HepG2 (cell line): Measurements from ENCODE around the gene AHNAK. TPM values are rescaled to one million over a fixed set of nuclear protein-coding genes. Genes with fewer than 3 reads are reported as not detected.
A peak's percentile ranks its signal among the peaks of the same experiment; 100 is the strongest.

Experiments
- ADNP ChIP-seq: sonication (generic); formaldehyde crosslinking; IDR thresholded peaks from 2 replicates; pipeline ENCODE4 v1.4.0; 2020; ENCODE audit warnings: missing genetic modification reagents
- ATF1 ChIP-seq: IDR thresholded peaks from 2 replicates; pipeline ENCODE4 v1.6.1; 2016; ENCODE audit warnings: mild to moderate bottlenecking, control low read depth
- BORCS8-MEF2B ChIP-seq: sonication (generic); formaldehyde crosslinking; IDR thresholded peaks from 2 replicates; pipeline ENCODE4 v1.8.0; 2022; ENCODE audit warnings: mild to moderate bottlenecking, missing genetic modification reagents
- DZIP1 ChIP-seq: sonication (generic); formaldehyde crosslinking; IDR thresholded peaks from 2 replicates; pipeline ENCODE4 v1.5.0; 2020; ENCODE audit warnings: mild to moderate bottlenecking, missing genetic modification reagents
- FOSL2 ChIP-seq: sonication (generic); formaldehyde crosslinking; IDR thresholded peaks from 2 replicates; pipeline ENCODE4 v1.4.0; 2020; ENCODE audit warnings: missing genetic modification reagents
- IKZF4 ChIP-seq: sonication (generic); formaldehyde crosslinking; IDR thresholded peaks from 2 replicates; pipeline ENCODE4 v1.5.1; 2020; ENCODE audit warnings: borderline replicate concordance, mild to moderate bottlenecking, low read depth, missing genetic modification reagents; ENCODE audit errors: not compliant biosample characterization
- KDM2A ChIP-seq: sonication (generic); formaldehyde crosslinking; IDR thresholded peaks from 2 replicates; pipeline ENCODE4 v1.4.0; 2020; ENCODE audit warnings: low read depth, missing genetic modification reagents, borderline replicate concordance
- NR2F2 ChIP-seq: IDR thresholded peaks from 2 replicates; pipeline ENCODE4 v1.6.1; 2012; ENCODE audit warnings: low read depth, inconsistent platforms, borderline replicate concordance
- SAP130 ChIP-seq: IDR thresholded peaks from 2 replicates; pipeline ENCODE4 v1.6.1; 2016; ENCODE audit warnings: low read depth
- SNRNP70 ChIP-seq: fragments of 200-400 bp; formaldehyde crosslinking; IDR thresholded peaks from 2 replicates; pipeline ENCODE4 v1.6.1; 2017; ENCODE audit warnings: mild to moderate bottlenecking, low read depth, low read length, moderate library complexity
- SYNCRIP ChIP-seq: fragments of 200-400 bp; formaldehyde crosslinking; IDR thresholded peaks from 2 replicates; pipeline ENCODE4 v1.6.1; 2018; ENCODE audit warnings: mild to moderate bottlenecking, low read depth, low read length; ENCODE audit not compliant: insufficient read depth
- TFE3 ChIP-seq: IDR thresholded peaks from 2 replicates; pipeline ENCODE4 v1.6.1; 2016
- ZC3H4 ChIP-seq: sonication (generic); formaldehyde crosslinking; IDR thresholded peaks from 2 replicates; pipeline ENCODE4 v1.4.0; 2020; ENCODE audit warnings: missing genetic modification reagents, borderline replicate concordance
- ZFAT ChIP-seq: sonication (generic); formaldehyde crosslinking; conservative IDR thresholded peaks from 2 replicates; pipeline ENCODE4 v1.8.1; 2023; ENCODE audit warnings: missing genetic modification reagents, inconsistent platforms
- ZFP90 ChIP-seq: sonication (generic); formaldehyde crosslinking; IDR thresholded peaks from 2 replicates; pipeline ENCODE4 v1.8.0; 2022; ENCODE audit warnings: missing genetic modification reagents, mild to moderate bottlenecking, inconsistent platforms, borderline replicate concordance
- ZFY ChIP-seq: sonication (generic); formaldehyde crosslinking; IDR thresholded peaks from 2 replicates; pipeline ENCODE4 v1.4.0; 2020; ENCODE audit warnings: missing genetic modification reagents
- ZKSCAN8 ChIP-seq: IDR thresholded peaks from 2 replicates; pipeline ENCODE4 v1.6.1; 2016; ENCODE audit warnings: borderline replicate concordance, missing genetic modification reagents, missing compliant biosample characterization
- ZNF264 ChIP-seq: sonication (generic); formaldehyde crosslinking; IDR thresholded peaks from 2 replicates; pipeline ENCODE4 v1.4.0; 2020; ENCODE audit warnings: missing genetic modification reagents
- ZNF484 ChIP-seq: sonication (generic); formaldehyde crosslinking; IDR thresholded peaks from 2 replicates; pipeline ENCODE4 v1.5.1; 2020; ENCODE audit warnings: mild to moderate bottlenecking, low read depth, missing genetic modification reagents, borderline replicate concordance
- ZNF678 ChIP-seq: sonication (generic); formaldehyde crosslinking; IDR thresholded peaks from 2 replicates; pipeline ENCODE4 v1.4.0; 2020; ENCODE audit warnings: mild to moderate bottlenecking, missing genetic modification reagents
- ZNF710 ChIP-seq: sonication (generic); formaldehyde crosslinking; IDR thresholded peaks from 2 replicates; pipeline ENCODE4 v1.5.0; 2020; ENCODE audit warnings: mild to moderate bottlenecking, missing genetic modification reagents, borderline replicate concordance
- ZNF772 ChIP-seq: sonication (generic); formaldehyde crosslinking; IDR thresholded peaks from 2 replicates; pipeline ENCODE4 v1.5.0; 2020; ENCODE audit warnings: mild to moderate bottlenecking, missing genetic modification reagents
- ZNF839 ChIP-seq: sonication (generic); formaldehyde crosslinking; IDR thresholded peaks from 2 replicates; pipeline ENCODE4 v1.4.0; 2020; ENCODE audit warnings: missing genetic modification reagents, mild to moderate bottlenecking, borderline replicate concordance
- polyA plus RNA-seq, 8 experiments: library from polyadenylated mRNA; depleted of rRNA in 3 of 8; stranded (reverse) in 7 of 8; unstranded in 1 of 8; fragments of >200 nt; fragmentation: Illumina TruSeq in 4 of 8; extraction: Trizol in 4 of 8; gene quantifications; 2 replicates each; pipeline versions ENCODE4 v1.2.1 to v1.2.3, GENCODE V29; 2011 to 2016; ENCODE audit warnings: low read depth in 4 of 8, missing spikeins in 1 of 8, mixed read lengths in 1 of 8; ENCODE audit not compliant: insufficient read depth in 1 of 8
- total RNA-seq, 5 experiments: library from RNA; depleted of rRNA; stranded (reverse); fragments of >200 nt; fragmentation: Illumina TruSeq; extraction: Trizol; gene quantifications; 2 replicates each; pipeline ENCODE4 v1.2.3, GENCODE V29; 2016; ENCODE audit warnings: low read depth in 1 of 5
- TF ChIP-seq, protein P1 (sequence below): sonication (generic); formaldehyde crosslinking; IDR thresholded peaks from 2 replicates; pipeline ENCODE4 v1.5.0; 2020; ENCODE audit warnings: missing genetic modification reagents

AHNAK gene
- total and polyA plus RNA-seq, 2 of the 13 experiments (the other 11 are each of a cell fraction or from before 2014, with no cell fraction given): 23.4 to 25.0 TPM

- TF ChIP-seq ADNP (CRISPR knock-in tag) (no peak), ZFAT (CRISPR knock-in tag) (no peak), ZNF484 (CRISPR knock-in tag) (no peak), IKZF4 (no peak), BORCS8-MEF2B (CRISPR knock-in tag) (no peak), SYNCRIP (no peak), ZNF772 (no peak), SNRNP70 (no peak), FOSL2 (CRISPR knock-in tag) (peak; percentile 88), NR2F2 (0 out of 2 replicates have a peak, but pooled peaks have one; percentile 39), ZC3H4 (CRISPR knock-in tag) (no peak), SAP130 (CRISPR knock-in tag) (0 out of 2 replicates have a peak, but pooled peaks have one; percentile 16), ATF1 (CRISPR knock-in tag) (no peak), TFE3 (CRISPR knock-in tag) (no peak), ZFY (CRISPR knock-in tag) (no peak), ZNF264 (CRISPR knock-in tag) (no peak), KDM2A (CRISPR knock-in tag) (no peak), DZIP1 (CRISPR knock-in tag) (no peak), ZFP90 (no peak), ZNF678 (CRISPR knock-in tag) (no peak), ZKSCAN8 (no peak), ZNF710 (CRISPR knock-in tag) (no peak), ZNF839 (CRISPR knock-in tag) (no peak)
- TF ChIP-seq, protein P1, sequence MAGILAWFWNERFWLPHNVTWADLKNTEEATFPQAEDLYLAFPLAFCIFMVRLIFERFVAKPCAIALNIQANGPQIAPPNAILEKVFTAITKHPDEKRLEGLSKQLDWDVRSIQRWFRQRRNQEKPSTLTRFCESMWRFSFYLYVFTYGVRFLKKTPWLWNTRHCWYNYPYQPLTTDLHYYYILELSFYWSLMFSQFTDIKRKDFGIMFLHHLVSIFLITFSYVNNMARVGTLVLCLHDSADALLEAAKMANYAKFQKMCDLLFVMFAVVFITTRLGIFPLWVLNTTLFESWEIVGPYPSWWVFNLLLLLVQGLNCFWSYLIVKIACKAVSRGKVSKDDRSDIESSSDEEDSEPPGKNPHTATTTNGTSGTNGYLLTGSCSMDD (CRISPR knock-in tag): no peak
Measured at GRCh38 chr11:62472063-62472884, 74.3 kb downstream of the AHNAK start (continued).
